Colon (tissue), 2 donors: Measurements from ENCODE around the gene FAM241A.
A peak's percentile ranks its signal among the peaks of the same experiment; 100 is the strongest.

ENCODE experiments used
- FAIRE-seq: peaks from 2 replicates; lab custom pipeline; 2012; peaks lifted over from hg19 to GRCh38; lab: Jason Lieb, UNC
- donor health status: control.
- donor health status: control.

The FAM241A gene

GRCh38 chr4:112214390-112215264 is 69.4 kb downstream of the FAM241A start:
- FAIRE-seq = peak; percentile 28

GRCh38 chr4:112219826-112220366 is 74.6 kb downstream of the FAM241A start:
- FAIRE-seq = no peak

- FAIRE-seq = no peak
Measured at GRCh38 chr4:112222219-112222955, 77.1 kb downstream of the FAM241A start.

DNA sequence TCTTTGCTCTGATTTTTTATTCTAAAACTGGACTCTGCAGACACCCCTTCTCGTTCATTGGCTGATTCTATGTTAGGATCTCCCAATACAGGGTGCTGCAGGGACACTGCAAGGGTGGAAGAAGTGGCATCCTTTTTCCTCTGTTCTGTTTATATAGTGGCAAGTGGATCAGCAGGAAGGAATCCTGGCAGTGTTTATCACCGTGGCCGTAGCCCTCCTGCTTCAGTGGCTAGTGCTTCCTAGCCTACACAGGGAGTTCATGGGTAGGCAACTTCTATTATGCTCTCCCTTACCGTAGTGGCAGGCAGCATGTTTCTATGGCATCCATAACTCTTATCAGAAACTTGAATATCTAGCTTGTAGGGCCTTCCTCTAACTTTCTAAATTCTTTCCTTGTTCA is 79.9 kb downstream of the FAM241A start:
- FAIRE-seq = no peak

DNA sequence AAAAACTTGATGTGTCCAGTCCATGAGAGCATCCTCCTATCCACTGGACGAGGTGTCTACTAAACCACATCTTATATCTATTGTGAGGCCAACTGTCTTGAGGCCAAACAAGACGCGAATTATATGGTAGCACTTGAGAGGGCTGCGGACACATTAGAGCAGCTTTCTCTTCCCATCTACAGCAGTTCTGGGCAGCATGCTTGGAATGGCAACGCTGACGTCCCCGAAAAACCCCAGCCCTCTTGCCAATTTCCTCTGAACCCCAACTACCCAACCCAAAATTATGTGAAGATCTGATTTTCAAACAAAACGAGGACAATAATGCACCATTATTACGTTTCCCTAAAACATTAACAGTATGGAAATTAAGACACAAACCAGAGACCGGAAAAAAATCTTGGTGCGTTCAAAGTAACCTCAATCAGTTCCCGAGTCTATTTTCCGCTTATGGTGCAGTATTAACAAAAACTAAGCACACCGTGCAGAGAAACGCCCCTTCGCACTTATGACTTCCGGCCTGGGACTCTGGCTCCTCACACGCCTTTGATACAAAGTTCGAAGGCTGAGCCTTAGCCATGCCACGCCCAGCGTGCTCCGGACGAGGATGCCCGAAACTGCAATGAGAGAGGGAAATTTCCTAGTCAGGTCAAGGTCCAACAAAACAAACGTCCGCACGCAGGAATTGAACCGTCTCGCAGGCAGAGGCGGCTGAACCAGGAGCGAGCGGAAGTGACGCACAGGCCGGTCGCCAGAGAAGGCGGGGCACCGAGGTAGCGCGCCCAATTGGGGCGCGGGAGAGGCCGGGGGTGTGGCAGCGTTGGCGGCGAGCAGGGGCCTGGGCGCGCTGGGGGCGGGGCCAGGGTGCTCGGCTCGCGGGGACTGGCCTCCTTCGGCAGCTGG is 85.9 kb downstream of the FAM241A start:
- peak; percentile 82 for FAIRE-seq

GRCh38 chr4:112231779-112232713 is 86.8 kb downstream of the FAM241A start, which contains the start of gene AP1AR:
AP1AR (plus strand) TSS chr4:112231787; CDS start chr4:112232092, 305 bp downstream.
- FAIRE-seq = no peak

- peak; percentile 49 for FAIRE-seq
Measured at GRCh38 chr4:112234952-112235609, 89.8 kb downstream of the FAM241A start.

DNA sequence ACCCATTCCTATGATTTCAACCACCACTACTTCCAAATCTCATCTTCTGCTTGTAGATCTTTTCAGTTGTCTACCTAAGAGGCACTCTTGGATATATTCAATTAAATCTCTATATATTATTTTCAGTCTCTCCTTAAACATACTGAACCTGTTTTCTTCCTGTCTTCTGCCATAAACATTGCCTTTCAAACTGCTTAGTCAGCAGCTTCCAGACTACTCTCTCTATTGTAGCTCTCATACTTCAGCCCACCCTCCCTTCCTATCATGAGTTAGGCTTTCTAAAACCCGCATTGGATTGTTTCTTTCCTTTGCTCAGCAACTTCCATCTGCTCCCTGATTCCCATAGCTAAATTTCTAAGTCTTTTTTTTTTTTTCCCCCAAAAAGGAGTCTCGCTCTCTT is 90.8 kb downstream of the FAM241A start:
- no peak for FAIRE-seq

DNA sequence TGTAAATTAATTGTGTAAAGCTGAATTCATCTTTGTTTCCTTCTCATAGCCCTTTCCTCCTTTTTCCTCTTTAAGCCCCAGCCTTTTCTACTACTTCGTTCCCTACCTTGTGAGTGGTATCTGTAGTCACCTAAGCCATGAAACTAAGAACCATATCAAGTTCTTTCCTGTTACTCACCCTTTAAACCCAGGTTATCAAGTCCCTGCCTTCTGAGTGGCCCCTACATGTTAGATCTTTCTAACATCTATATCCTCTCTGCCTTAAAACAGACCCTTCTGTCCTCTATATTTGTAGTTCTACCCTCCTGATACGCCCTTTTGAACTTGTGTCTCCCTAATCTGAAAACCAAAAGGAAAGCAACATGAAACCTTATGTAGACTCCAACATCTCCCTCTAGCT is 93.6 kb downstream of the FAM241A start:
- FAIRE-seq = no peak
